AG04449 (cell line): ENCODE results near the gene TKT.
A peak's percentile ranks its signal among the peaks of the same experiment; 100 is the strongest.

Source experiments
- CTCF ChIA-PET: fragments of 350-600 bp; formaldehyde crosslinking; extraction: SDS; loops from one replicate; lab custom pipeline; 2021; ENCODE audit warnings: antibody characterized with exemption; lab: Yijun Ruan, JAX
- POLR2A ChIA-PET: fragments of 400-600, 350-600 bp; formaldehyde crosslinking; extraction: SDS; loops from one replicate; lab custom pipeline; 2020; ENCODE audit warnings: antibody characterized with exemption, inconsistent platforms; lab: Yijun Ruan, JAX
- DNase-seq: peaks from one replicate; pipeline ENCODE4 v3.0.0-alpha.2; 2010; ENCODE audit warnings: low read depth, low spot score
- H3K4me3 ChIP-seq: 2 replicates; pipeline ENCODE4 v1.5.1; 2011; ENCODE audit warnings: low read depth, mild to moderate bottlenecking, control low read depth, low read length
- TF ChIP-seq, protein P1 (sequence below): IDR thresholded peaks from one replicate; pipeline ENCODE4 v1.5.1; 2011; ENCODE audit warnings: mild to moderate bottlenecking, moderate library complexity, low read length, control low read depth, inconsistent platforms; ENCODE audit not compliant: insufficient read depth; ENCODE audit errors: missing control alignments

Gene TKT

DNA sequence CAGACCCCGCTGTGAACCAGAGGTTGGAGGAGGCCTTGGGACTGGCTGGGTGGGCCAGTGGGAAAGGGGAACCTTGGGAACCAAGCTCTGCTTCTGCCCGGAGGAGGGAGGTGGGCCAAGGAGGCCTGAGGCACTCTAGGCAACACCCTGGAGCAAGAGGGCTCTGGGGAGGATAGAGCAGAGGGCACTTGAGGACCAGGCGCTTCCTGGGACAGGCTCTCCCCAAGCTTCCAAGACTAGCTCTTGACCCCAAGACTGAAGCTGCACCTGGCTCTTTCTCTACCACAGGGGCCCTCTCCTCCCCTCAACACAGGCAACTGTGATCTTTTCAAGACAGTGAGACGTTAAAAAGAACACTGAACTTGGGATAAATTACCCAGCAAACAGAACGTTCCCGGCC lies 20.3 kb downstream of the TKT start:
- TF ChIP-seq, protein P1, sequence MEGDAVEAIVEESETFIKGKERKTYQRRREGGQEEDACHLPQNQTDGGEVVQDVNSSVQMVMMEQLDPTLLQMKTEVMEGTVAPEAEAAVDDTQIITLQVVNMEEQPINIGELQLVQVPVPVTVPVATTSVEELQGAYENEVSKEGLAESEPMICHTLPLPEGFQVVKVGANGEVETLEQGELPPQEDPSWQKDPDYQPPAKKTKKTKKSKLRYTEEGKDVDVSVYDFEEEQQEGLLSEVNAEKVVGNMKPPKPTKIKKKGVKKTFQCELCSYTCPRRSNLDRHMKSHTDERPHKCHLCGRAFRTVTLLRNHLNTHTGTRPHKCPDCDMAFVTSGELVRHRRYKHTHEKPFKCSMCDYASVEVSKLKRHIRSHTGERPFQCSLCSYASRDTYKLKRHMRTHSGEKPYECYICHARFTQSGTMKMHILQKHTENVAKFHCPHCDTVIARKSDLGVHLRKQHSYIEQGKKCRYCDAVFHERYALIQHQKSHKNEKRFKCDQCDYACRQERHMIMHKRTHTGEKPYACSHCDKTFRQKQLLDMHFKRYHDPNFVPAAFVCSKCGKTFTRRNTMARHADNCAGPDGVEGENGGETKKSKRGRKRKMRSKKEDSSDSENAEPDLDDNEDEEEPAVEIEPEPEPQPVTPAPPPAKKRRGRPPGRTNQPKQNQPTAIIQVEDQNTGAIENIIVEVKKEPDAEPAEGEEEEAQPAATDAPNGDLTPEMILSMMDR: no peak
- ChIA-PET POLR2A (interaction anchor here (1.3 kb wide), 1 partner anchor 20 kb away, joined by 5 read pairs; the partner anchor contains the start of gene TKT), CTCF (interaction anchor here (0.8 to 11.4 kb wide), 3 partner anchors 8 to 121 kb away, joined by 4 to 141 read pairs (median 8); no protein-coding TSS in a partner anchor)
- no peak overlapping the region for H3K4me3 ChIP-seq
- no peak for DNase-seq

DNA sequence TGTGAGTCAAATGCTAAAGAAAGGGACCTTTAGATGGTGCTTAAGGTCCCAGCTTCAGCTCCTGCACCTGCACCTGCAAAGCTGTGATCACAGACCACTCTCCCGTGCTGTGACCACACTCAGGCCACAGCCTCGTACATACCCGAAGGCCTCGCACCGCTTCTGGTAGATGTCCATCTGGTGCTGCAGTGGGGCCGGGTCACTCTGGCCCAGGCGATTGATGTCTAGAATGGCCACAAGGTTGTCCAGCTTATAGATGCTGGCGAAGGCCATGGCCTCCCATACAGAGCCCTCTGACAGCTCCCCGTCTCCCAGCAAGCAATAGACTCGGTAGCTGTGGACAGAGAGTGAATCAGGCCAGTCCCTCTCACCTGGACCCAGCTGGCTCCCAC lies 21.0 kb downstream of the TKT start:
- ChIA-PET CTCF (interaction anchor here (2.1 to 11.4 kb wide), 2 partner anchors 14 to 120 kb away, joined by 8 to 141 read pairs; no protein-coding TSS in a partner anchor), POLR2A (interaction anchor here (1.3 kb wide), 1 partner anchor 21 kb away, joined by 5 read pairs; the partner anchor contains the start of gene TKT)
- no peak overlapping the region for H3K4me3 ChIP-seq

DNA sequence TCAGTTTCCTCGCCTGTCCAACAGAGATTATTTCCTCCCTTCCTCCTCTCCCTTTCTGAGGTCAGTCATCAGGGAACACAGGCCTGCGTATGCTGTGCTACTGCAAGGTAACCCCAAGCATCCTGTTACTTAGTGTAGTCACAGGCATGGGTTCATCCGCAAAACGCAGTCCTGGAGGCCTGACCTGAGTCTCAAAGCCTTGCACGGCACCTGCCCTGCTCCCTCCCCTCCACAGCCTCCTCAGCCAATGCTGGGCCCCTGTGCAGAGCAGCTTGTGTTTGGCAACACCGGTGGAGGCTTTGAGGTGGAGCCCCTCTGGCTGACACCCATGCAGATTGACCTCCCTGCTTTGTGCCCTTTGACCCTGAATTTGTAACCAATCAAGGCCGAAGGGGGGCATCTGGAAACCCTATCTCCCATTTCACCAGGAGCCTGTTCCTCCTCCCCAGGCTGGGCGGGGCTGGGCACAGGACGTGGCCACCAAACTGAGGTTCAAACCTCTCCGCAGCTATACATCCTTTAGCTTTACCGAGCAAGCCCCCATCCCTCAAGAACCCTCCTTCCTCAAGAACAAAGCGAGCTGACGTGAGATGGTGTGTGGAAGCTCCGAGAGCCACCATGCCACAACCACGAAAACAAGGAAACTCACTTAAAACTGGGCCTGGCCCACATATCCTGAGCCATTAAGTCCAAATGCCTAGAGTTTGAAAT lies 21.5 kb downstream of the TKT start:
- H3K4me3 ChIP-seq: no peak overlapping the region
- TF ChIP-seq, protein P1: no peak
- ChIA-PET CTCF (interaction anchor here (1.3 to 11.4 kb wide), 4 partner anchors 14 to 120 kb away, joined by 3 to 141 read pairs (median 6); no protein-coding TSS in a partner anchor), POLR2A (no interaction called here)
- DNase-seq: no peak

More for the DNA sequence above, 21.0 kb downstream of the TKT start:
- no peak for DNase-seq
- TF ChIP-seq, protein P1: no peak

DNA sequence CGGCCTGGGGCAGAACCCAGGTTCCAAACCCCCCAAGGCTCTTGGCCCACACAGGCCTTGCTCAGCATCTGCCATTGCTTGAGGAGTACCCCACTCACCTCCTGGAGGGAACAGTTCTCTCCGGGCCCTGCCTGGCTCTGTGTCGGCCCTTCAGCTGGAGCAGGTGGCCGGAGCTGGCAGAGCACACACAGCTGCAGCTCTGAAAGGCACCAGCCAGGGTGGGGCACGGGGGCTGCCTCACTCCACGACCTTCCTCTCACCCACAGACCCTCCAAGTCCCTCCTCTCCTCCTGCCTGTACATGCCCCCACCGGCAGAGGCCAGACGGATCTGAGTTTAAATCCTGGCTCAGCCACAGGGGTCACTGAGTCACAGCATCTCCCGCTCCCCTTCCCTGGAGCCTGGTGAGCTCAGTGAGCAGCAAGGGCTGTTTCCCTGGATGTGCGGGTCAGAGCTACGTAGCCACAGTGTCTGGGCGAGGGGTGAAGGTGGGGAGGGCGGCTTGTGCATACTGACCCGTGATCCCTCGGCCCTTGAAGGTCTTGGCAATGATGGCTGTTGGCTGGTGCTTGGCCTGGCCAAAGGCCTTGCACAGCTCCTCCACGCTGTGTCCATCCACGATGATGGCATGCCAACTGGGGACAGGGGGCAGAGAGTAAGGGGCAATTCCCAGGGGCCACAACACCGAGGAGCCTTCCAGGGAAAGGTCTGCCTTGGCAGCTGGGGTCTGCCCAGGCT lies 23.0 kb downstream of the TKT start:
- H3K4me3 ChIP-seq: no peak overlapping the region
- ChIA-PET CTCF (interaction anchor here (0.7 to 11.4 kb wide), 5 partner anchors 12 to 119 kb away, joined by 3 to 141 read pairs (median 4); no protein-coding TSS in a partner anchor), POLR2A (no interaction called here)
- TF ChIP-seq, protein P1: no peak
- DNase-seq: no peak

DNA sequence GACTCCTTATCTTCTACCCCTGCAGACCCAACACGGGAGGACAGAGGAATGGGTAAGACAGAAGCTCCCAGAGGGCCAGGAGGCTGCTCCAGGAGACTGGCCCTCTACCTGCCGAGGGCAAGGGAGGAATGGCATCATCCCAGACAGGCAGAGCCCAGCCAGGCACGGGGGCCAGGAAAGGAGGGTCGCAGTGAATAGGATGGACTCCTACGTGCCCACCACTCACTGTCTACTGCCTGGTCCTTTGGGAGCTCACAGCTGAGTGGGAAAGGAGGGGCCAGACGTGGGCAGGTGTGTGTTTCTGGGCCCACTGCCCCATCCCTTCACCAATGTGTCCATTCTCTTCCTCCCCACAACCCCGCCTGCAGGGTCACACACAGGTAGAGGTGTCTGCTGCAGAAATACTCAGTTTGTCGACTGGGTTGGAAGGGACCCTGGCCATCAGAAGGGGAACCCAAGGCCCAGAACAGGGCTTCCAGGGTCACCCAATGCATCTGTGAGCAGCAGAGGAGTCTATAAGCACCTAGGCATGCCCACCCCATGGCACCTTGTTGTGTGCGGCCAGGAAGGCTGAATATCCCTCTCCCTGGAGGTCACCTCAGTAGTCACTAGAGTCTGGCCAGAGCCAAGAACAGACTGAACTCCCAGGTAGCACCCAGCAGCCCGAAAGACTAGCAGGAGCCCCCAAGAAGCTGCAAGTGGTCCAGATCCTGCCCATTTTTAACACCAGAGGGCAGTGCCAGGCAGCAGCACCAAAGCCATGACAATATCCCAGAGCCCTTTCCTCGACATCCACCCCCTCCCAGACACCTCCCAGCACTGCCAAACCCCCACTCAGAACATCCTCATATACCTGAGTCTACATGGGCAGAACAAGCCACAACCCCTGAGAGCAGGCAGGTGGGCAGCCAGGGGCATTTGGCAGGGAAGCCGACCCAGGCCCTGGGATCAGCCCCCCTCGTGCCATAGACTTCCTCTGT lies 24.0 kb downstream of the TKT start:
- CTCF ChIA-PET: interaction anchor here (1.3 to 11.4 kb wide), 3 partner anchors 11 to 114 kb away, joined by 3 to 141 read pairs (median 4); no protein-coding TSS in a partner anchor
- DNase-seq: no peak
- TF ChIP-seq, protein P1: peak; percentile 13
- POLR2A ChIA-PET: no interaction called here
- H3K4me3 ChIP-seq: no peak overlapping the region
